HG03378 (cell line): Measurements from ENCODE around the gene C16orf74.

Experiments
- ATAC-seq: cut with Tn5 transposase; IDR thresholded peaks from one replicate; pipeline ENCODE4 v1.9.1; 2021; ENCODE audit warnings: mild to moderate bottlenecking, moderate library complexity; ENCODE audit not compliant: unreplicated experiment

C16orf74 gene

GRCh38 chr16:85750827-85751697, at the start of gene C16orf74:
C16orf74 (minus strand) TSS chr16:85751096; CDS start chr16:85735217, 15,879 bp downstream.
- no peak for ATAC-seq

- ATAC-seq, result peak; percentile 7
Observed at GRCh38 chr16:85800321-85800669, 49.4 kb upstream of the C16orf74 start.

GRCh38 chr16:85799497-85800320, 48.8 kb upstream of the C16orf74 start, which contains the start of the genes COX4I1 and EMC8:
COX4I1 (plus strand) TSS chr16:85799695; CDS start chr16:85801206, 1,511 bp downstream.
EMC8 (minus strand) TSS chr16:85799544; CDS start chr16:85799295, 249 bp downstream.
- peak; percentile 57 for ATAC-seq

GRCh38 chr16:85798901-85799496, 48.1 kb upstream of the C16orf74 start:
- no peak for ATAC-seq

GRCh38 chr16:85798283-85798776, 47.4 kb upstream of the C16orf74 start:
- ATAC-seq, result no peak

- no peak for ATAC-seq
Observed at GRCh38 chr16:85796599-85796998, 45.7 kb upstream of the C16orf74 start.

GRCh38 chr16:85796152-85796551, 45.3 kb upstream of the C16orf74 start:
- ATAC-seq, result no peak

- no peak for ATAC-seq
Observed at GRCh38 chr16:85794696-85795095, 43.8 kb upstream of the C16orf74 start.

GRCh38 chr16:85793662-85794298, 42.9 kb upstream of the C16orf74 start:
- no peak for ATAC-seq

- no peak for ATAC-seq
Observed at GRCh38 chr16:85789773-85790172, 38.9 kb upstream of the C16orf74 start.

GRCh38 chr16:85788819-85789218, 37.9 kb upstream of the C16orf74 start:
- no peak for ATAC-seq

- ATAC-seq, result no peak
Observed at GRCh38 chr16:85785927-85786326, 35.0 kb upstream of the C16orf74 start.

GRCh38 chr16:85784813-85785212, 33.9 kb upstream of the C16orf74 start:
- no peak for ATAC-seq

GRCh38 chr16:85783441-85783840, 32.5 kb upstream of the C16orf74 start:
- no peak for ATAC-seq

GRCh38 chr16:85782451-85782850, 31.6 kb upstream of the C16orf74 start:
- ATAC-seq, result no peak

GRCh38 chr16:85781695-85782370, 30.9 kb upstream of the C16orf74 start:
- ATAC-seq, result no peak

- ATAC-seq, result no peak
Observed at GRCh38 chr16:85781156-85781555, 30.3 kb upstream of the C16orf74 start.

GRCh38 chr16:85780281-85780680, 29.4 kb upstream of the C16orf74 start:
- no peak for ATAC-seq

GRCh38 chr16:85778873-85779272, 28.0 kb upstream of the C16orf74 start:
- no peak for ATAC-seq
